Naive B cell (primary cell): Measurements from ENCODE around the gene NEK11. TPM values are rescaled to one million over a fixed set of nuclear protein-coding genes. Genes with fewer than 3 reads are reported as not detected.
A peak's percentile ranks its signal among the peaks of the same experiment; 100 is the strongest.

Experiments used
- ATAC-seq, 2 donors: fragments of 150-1000 bp; cut with Tn5 transposase; 2 replicates each; pipeline ENCODE4 v1.10.0; 2021; ENCODE audit warnings: low read depth in 2 of 2, mild to moderate bottlenecking in 2 of 2, moderate library complexity in 2 of 2
- DNase-seq: peaks from one replicate; pipeline ENCODE4 v3.0.0; 2022
- H3K27ac Mint-ChIP-seq, 6 donors: one replicate each; pipeline ENCODE4 v1.8.0; 2020 to 2022; ENCODE audit warnings: mild to moderate bottlenecking in 6 of 6, mixed read lengths in 6 of 6, moderate library complexity in 5 of 6, inconsistent platforms in 2 of 6
- H3K27me3 Mint-ChIP-seq, 3 donors: one replicate each; pipeline ENCODE4 v1.8.0; 2021 to 2022; ENCODE audit warnings: mixed read lengths in 3 of 3, mild to moderate bottlenecking in 1 of 3
- H3K36me3 Mint-ChIP-seq, 2 donors: one replicate each; pipeline ENCODE4 v1.8.0; 2020 to 2022; ENCODE audit warnings: mixed read lengths in 2 of 2, inconsistent platforms in 1 of 2, mild to moderate bottlenecking in 1 of 2
- H3K4me1 Mint-ChIP-seq, 3 donors: one replicate each; pipeline ENCODE4 v1.8.0; 2020 to 2022; ENCODE audit warnings: mixed read lengths in 3 of 3, inconsistent platforms in 1 of 3, mild to moderate bottlenecking in 1 of 3, moderate library complexity in 1 of 3
- H3K4me3 Mint-ChIP-seq, 8 donors: one replicate each; pipeline ENCODE4 v1.8.0; 2020 to 2022; ENCODE audit warnings: mild to moderate bottlenecking in 8 of 8, mixed read lengths in 8 of 8, moderate library complexity in 8 of 8, inconsistent platforms in 2 of 8
- H3K9me3 Mint-ChIP-seq, 7 donors: one replicate each; pipeline ENCODE4 v1.8.0; 2020 to 2022; ENCODE audit warnings: mixed read lengths in 7 of 7, mild to moderate bottlenecking in 5 of 7, inconsistent platforms in 2 of 7, moderate library complexity in 1 of 7
- polyA plus RNA-seq, 6 donors: library from polyadenylated mRNA; unstranded; fragments of 300-500 nt; fragmentation: Illumina TruSeq; gene quantifications; one replicate each; pipeline ENCODE4 v1.2.3, GENCODE V29; 2021; ENCODE audit warnings: low read depth in 6 of 6

Gene NEK11
- polyA plus RNA-seq, 6 donors from 2014 or later: 0.52 to 1.4 (median 0.89) TPM; not detected in 1

- Mint-ChIP-seq H3K4me1 (no peaks in the 10 kb centered on the region), H3K9me3 (no peaks in the 10 kb centered on the region), H3K27me3 (no peaks in the 10 kb centered on the region), H3K36me3 (no peaks in the 10 kb centered on the region), H3K27ac (peak overlapping the region in 1 of 6 donors; percentile 41), H3K4me3 (no peak overlapping the region)
- DNase-seq (no peak), ATAC-seq (no peak)
These were observed 251.3 kb downstream of the NEK11 start for GRCh38 chr3:131277836-131278497.

GRCh38 chr3:131279577-131279976, 252.9 kb downstream of the NEK11 start:
- no peak overlapping the region for H3K27ac Mint-ChIP-seq
- no peaks in the 10 kb centered on the region for H3K4me1 Mint-ChIP-seq
- no peak for DNase-seq
- H3K27me3 Mint-ChIP-seq: no peaks in the 10 kb centered on the region
- H3K9me3 Mint-ChIP-seq: no peaks in the 10 kb centered on the region
- ATAC-seq: no peak
- no peak overlapping the region for H3K4me3 Mint-ChIP-seq
- H3K36me3 Mint-ChIP-seq: no peaks in the 10 kb centered on the region

- Mint-ChIP-seq H3K36me3 (no peaks in the 10 kb centered on the region), H3K4me1 (no peaks in the 10 kb centered on the region), H3K27ac (no peak overlapping the region), H3K9me3 (no peaks in the 10 kb centered on the region), H3K27me3 (no peaks in the 10 kb centered on the region), H3K4me3 (no peak overlapping the region)
- ATAC-seq (no peak), DNase-seq (no peak)
These were observed 255.7 kb downstream of the NEK11 start for GRCh38 chr3:131282379-131282778.

GRCh38 chr3:131282967-131283366, 256.3 kb downstream of the NEK11 start:
- H3K4me1 Mint-ChIP-seq: no peaks in the 10 kb centered on the region
- ATAC-seq (no peak), DNase-seq (no peak)
- H3K27me3 Mint-ChIP-seq: peaks cover 0 to 3% (median 0%) of the 10 kb centered on the region in 3 donors
- H3K36me3 Mint-ChIP-seq: no peaks in the 10 kb centered on the region
- H3K27ac Mint-ChIP-seq: no peak overlapping the region
- no peaks in the 10 kb centered on the region for H3K9me3 Mint-ChIP-seq
- H3K4me3 Mint-ChIP-seq: no peak overlapping the region

- H3K4me3 Mint-ChIP-seq: no peak overlapping the region
- ATAC-seq: no peak
These were observed 257.2 kb downstream of the NEK11 start for GRCh38 chr3:131283862-131284261.

GRCh38 chr3:131284302-131284701, 257.6 kb downstream of the NEK11 start:
- ATAC-seq: no peak
- peaks cover 0 to 7% (median 0%) of the 10 kb centered on the region in 3 donors for H3K27me3 Mint-ChIP-seq
- DNase-seq: no peak
- H3K4me1 Mint-ChIP-seq: no peaks in the 10 kb centered on the region
- no peaks in the 10 kb centered on the region for H3K36me3 Mint-ChIP-seq
- H3K9me3 Mint-ChIP-seq: peaks cover 0 to 3% (median 0%) of the 10 kb centered on the region in 7 donors
- H3K27ac Mint-ChIP-seq: no peak overlapping the region
- H3K4me3 Mint-ChIP-seq: no peak overlapping the region

More at GRCh38 chr3:131283862-131284261, 257.2 kb downstream of the NEK11 start:
- H3K9me3 Mint-ChIP-seq: peaks cover 0 to 3% (median 0%) of the 10 kb centered on the region in 7 donors
- no peaks in the 10 kb centered on the region for H3K4me1 Mint-ChIP-seq
- H3K27ac Mint-ChIP-seq: no peak overlapping the region
- DNase-seq: no peak
- peaks cover 0 to 7% (median 0%) of the 10 kb centered on the region in 3 donors for H3K27me3 Mint-ChIP-seq
- H3K36me3 Mint-ChIP-seq: no peaks in the 10 kb centered on the region

GRCh38 chr3:131285456-131285855, 258.8 kb downstream of the NEK11 start:
- Mint-ChIP-seq H3K27ac (no peak overlapping the region), H3K4me3 (no peak overlapping the region), H3K27me3 (peaks cover 0 to 7% (median 0%) of the 10 kb centered on the region in 3 donors), H3K4me1 (no peaks in the 10 kb centered on the region), H3K9me3 (peaks cover 0 to 3% (median 0%) of the 10 kb centered on the region in 7 donors), H3K36me3 (no peaks in the 10 kb centered on the region)
- no peak for ATAC-seq
- DNase-seq: no peak

GRCh38 chr3:131299836-131300235, 273.2 kb downstream of the NEK11 start:
- ATAC-seq: no peak
- H3K4me3 Mint-ChIP-seq: no peak overlapping the region
- H3K36me3 Mint-ChIP-seq: no peaks in the 10 kb centered on the region
- no peak for DNase-seq
- H3K4me1 Mint-ChIP-seq: no peaks in the 10 kb centered on the region
- no peak overlapping the region for H3K27ac Mint-ChIP-seq
- peaks cover 0 to 11% (median 5%) of the 10 kb centered on the region in 7 donors for H3K9me3 Mint-ChIP-seq
- peaks cover 13 to 29% (median 19%) of the 10 kb centered on the region in 3 donors for H3K27me3 Mint-ChIP-seq

- H3K27me3 Mint-ChIP-seq: peaks cover 26 to 39% (median 30%) of the 10 kb centered on the region in 3 donors
- peaks cover 0 to 5% of the 10 kb centered on the region in 2 donors for H3K36me3 Mint-ChIP-seq
- no peak overlapping the region for H3K27ac Mint-ChIP-seq
- DNase-seq (no peak), ATAC-seq (no peak)
- peaks cover 0 to 9% (median 5%) of the 10 kb centered on the region in 7 donors for H3K9me3 Mint-ChIP-seq
- H3K4me3 Mint-ChIP-seq: no peak overlapping the region
- H3K4me1 Mint-ChIP-seq: no peaks in the 10 kb centered on the region
These were observed 277.2 kb downstream of the NEK11 start for GRCh38 chr3:131303848-131304247.

GRCh38 chr3:131304890-131305289, 278.2 kb downstream of the NEK11 start:
- Mint-ChIP-seq H3K4me1 (no peaks in the 10 kb centered on the region), H3K27ac (peak overlapping the region in 1 of 6 donors; percentile 5), H3K36me3 (peaks cover 0 to 5% of the 10 kb centered on the region in 2 donors), H3K27me3 (peaks cover 26 to 39% (median 30%) of the 10 kb centered on the region in 3 donors), H3K4me3 (no peak overlapping the region), H3K9me3 (peaks cover 0 to 5% (median 2%) of the 10 kb centered on the region in 7 donors)
- ATAC-seq (no peak), DNase-seq (no peak)

- peaks cover 0 to 5% (median 0%) of the 10 kb centered on the region in 7 donors for H3K9me3 Mint-ChIP-seq
- H3K27ac Mint-ChIP-seq: no peak overlapping the region
- H3K4me1 Mint-ChIP-seq: no peaks in the 10 kb centered on the region
- peaks cover 26 to 39% (median 27%) of the 10 kb centered on the region in 3 donors for H3K27me3 Mint-ChIP-seq
- H3K4me3 Mint-ChIP-seq: no peak overlapping the region
- DNase-seq (no peak), ATAC-seq (no peak)
- H3K36me3 Mint-ChIP-seq: peaks cover 0 to 5% of the 10 kb centered on the region in 2 donors
These were observed 279.6 kb downstream of the NEK11 start for GRCh38 chr3:131306242-131306641.

- peaks cover 0 to 3% (median 0%) of the 10 kb centered on the region in 7 donors for H3K9me3 Mint-ChIP-seq
- ATAC-seq (no peak), DNase-seq (no peak)
- no peaks in the 10 kb centered on the region for H3K4me1 Mint-ChIP-seq
- H3K27me3 Mint-ChIP-seq: peaks cover 3 to 11% (median 7%) of the 10 kb centered on the region in 3 donors
- no peak overlapping the region for H3K27ac Mint-ChIP-seq
- H3K36me3 Mint-ChIP-seq: no peaks in the 10 kb centered on the region
- no peak overlapping the region for H3K4me3 Mint-ChIP-seq
These were observed 287.6 kb downstream of the NEK11 start for GRCh38 chr3:131314318-131314717.

GRCh38 chr3:131315162-131315561, 288.5 kb downstream of the NEK11 start:
- no peaks in the 10 kb centered on the region for H3K4me1 Mint-ChIP-seq
- H3K36me3 Mint-ChIP-seq: no peaks in the 10 kb centered on the region
- peaks cover 3 to 11% (median 7%) of the 10 kb centered on the region in 3 donors for H3K27me3 Mint-ChIP-seq
- DNase-seq: no peak
- H3K27ac Mint-ChIP-seq: no peak overlapping the region
- no peak overlapping the region for H3K4me3 Mint-ChIP-seq
- no peak for ATAC-seq
- peaks cover 0 to 3% (median 0%) of the 10 kb centered on the region in 7 donors for H3K9me3 Mint-ChIP-seq

- ATAC-seq (no peak), DNase-seq (no peak)
- no peak overlapping the region for H3K27ac Mint-ChIP-seq
- H3K4me1 Mint-ChIP-seq: no peaks in the 10 kb centered on the region
- H3K4me3 Mint-ChIP-seq: peak overlapping the region in 1 of 8 donors; percentile 62
- H3K27me3 Mint-ChIP-seq: peaks cover 3 to 17% (median 7%) of the 10 kb centered on the region in 3 donors
- H3K9me3 Mint-ChIP-seq: peaks cover 0 to 3% (median 0%) of the 10 kb centered on the region in 7 donors
- no peaks in the 10 kb centered on the region for H3K36me3 Mint-ChIP-seq
These were observed 291.0 kb downstream of the NEK11 start for GRCh38 chr3:131317667-131318066.
